Erythroblast (primary cell): Measurements from ENCODE around the gene OR1D5.

ENCODE experiments used
- GATA1 ChIP-seq: IDR thresholded peaks from 2 replicates; pipeline ENCODE4 v1.6.1; 2011; ENCODE audit warnings: low read depth, mild to moderate bottlenecking, control low read depth, low read length, moderate library complexity
- POLR2A ChIP-seq: IDR thresholded peaks from 2 replicates; pipeline ENCODE4 v1.6.1; 2011; ENCODE audit warnings: mild to moderate bottlenecking, low read length

- TF ChIP-seq GATA1: no peak
- no peak for TF ChIP-seq POLR2A
Observed at GRCh38 chr17:3104322-3104721, 40.9 kb upstream of the OR1D5 start, which contains the start of gene OR1D2.
